Activated CD8-positive, alpha-beta memory T cell treated with anti-CD3 and anti-CD28 coated beads for 1 hour (primary cell): ENCODE results near the gene LMBR1L.
A peak's percentile ranks its signal among the peaks of the same experiment; 100 is the strongest.
"Not testable (repeated sequence)": the region's sequence is repeated elsewhere in the genome, so short reads cannot be mapped to it uniquely, and the experiment has no call there.

Source experiments
- DNase-seq, 2 donors: peaks; one replicate each; pipeline ENCODE4 v3.0.0-alpha.2; 2020; ENCODE audit warnings: low read depth in 1 of 2; ENCODE audit errors: extremely low read depth in 1 of 2

Gene LMBR1L

GRCh38 chr12:49110464-49111155, at the start of gene LMBR1L:
TSS of gene LMBR1L (minus strand) at chr12:49110847. CDS start at chr12:49110555, 292 bp downstream.
- peak; percentile 87 to 93 for DNase-seq

GRCh38 chr12:49160399-49160798, 49.8 kb upstream of the LMBR1L start:
- no peak for DNase-seq

- DNase-seq: no peak
These were observed 43.6 kb upstream of the LMBR1L start for GRCh38 chr12:49154221-49154620.

GRCh38 chr12:49147384-49147783, 36.7 kb upstream of the LMBR1L start:
- DNase-seq: no peak

- no peak for DNase-seq
These were observed 35.8 kb upstream of the LMBR1L start for GRCh38 chr12:49146406-49146805.

- no peak for DNase-seq
These were observed 33.7 kb upstream of the LMBR1L start for GRCh38 chr12:49144384-49144783.

- DNase-seq: no peak
These were observed 28.4 kb upstream of the LMBR1L start for GRCh38 chr12:49138999-49139398.

- DNase-seq: no peak
These were observed 27.9 kb upstream of the LMBR1L start for GRCh38 chr12:49138587-49138986.

GRCh38 chr12:49137476-49137875, 26.8 kb upstream of the LMBR1L start:
- no peak for DNase-seq

DNA sequence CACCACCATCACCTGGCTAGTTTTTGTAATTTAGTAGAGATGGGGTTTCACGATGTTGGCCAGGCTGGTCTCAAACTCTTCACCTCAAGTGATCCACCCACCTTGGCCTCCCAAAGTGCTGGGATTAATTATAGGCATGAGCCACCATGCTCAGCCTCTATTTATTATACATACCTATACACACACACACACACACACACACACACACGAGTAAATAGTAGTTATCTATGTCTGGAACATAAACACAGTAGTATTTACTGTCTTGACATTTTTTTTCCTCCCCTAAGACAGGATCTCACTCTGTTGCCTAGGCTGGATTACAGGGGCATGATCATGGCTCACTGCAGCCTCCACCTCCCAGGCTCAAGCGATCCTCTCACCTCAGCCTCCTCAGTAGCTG, 26.4 kb upstream of the LMBR1L start:
- not testable (repeated sequence) for DNase-seq

- no peak for DNase-seq
These were observed 22.9 kb upstream of the LMBR1L start for GRCh38 chr12:49133590-49133989.

DNA sequence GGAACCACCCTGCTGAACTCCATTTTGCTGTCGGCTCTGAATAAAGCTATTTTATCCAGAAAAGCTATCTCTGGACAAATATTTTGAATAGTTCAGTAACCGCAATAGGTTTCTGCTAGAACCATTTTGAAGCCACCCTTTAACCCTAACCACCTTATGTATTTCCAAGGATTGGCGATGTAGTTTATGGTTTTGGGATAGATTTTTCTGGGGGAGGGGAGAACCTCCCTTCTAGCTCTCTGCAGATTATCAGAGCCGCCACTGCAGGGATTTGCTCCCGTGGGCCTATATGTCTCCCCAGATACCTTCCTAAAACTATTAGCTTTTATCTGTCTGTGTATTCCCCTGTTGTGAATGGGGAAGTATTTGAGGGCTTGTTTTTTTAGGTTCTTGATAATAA, 22.4 kb upstream of the LMBR1L start:
- no peak for DNase-seq

GRCh38 chr12:49131894-49132461, 21.3 kb upstream of the LMBR1L start:
- no peak for DNase-seq

GRCh38 chr12:49131051-49131893, 20.6 kb upstream of the LMBR1L start, which contains the start of gene TUBA1B:
TSS of gene TUBA1B (minus strand) at chr12:49131395. CDS start at chr12:49131300, 95 bp downstream.
- DNase-seq: peak; percentile 82 to 85

DNA sequence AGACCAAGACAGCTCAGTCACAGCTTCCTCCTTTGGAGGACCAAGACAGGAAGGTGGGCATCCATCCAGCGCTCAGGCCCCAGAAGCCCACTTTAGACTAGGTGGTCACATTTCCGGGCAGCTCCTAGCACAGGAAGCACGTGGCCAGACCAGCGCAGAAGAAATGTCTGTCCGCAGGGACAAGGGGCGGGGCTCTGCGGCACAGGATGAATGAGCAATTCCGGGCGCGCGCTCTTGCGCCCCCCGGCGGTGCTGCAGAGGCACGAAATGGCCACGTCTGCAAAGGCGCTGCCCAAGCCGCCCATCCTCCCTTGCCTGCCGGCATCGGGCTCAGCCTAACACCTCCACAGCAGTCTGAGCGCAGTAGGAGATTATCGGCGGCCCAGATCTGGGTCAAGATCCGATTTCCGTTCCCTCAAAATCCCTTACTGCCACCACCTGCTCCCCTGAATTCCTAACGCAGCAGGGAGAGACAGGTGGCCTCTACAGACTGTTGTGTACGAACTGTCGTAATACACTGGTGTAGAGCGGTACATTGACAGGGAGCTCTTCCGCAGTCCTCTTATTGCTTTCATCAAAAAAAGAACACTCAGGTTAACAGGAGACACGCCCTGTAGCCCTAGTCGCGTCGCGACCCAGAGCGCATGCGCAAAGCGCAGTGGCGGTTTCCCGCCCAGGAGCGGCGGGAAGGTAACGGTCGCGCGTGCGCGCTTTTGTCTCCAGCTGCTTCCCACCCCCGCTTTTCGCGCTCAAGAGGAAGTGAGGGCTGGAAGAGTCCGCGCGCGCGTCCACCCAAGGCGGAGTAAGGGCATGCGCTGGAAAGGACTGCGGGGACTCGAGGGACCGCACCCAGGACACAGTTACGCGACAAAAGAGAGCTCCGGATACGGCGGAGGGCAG, 19.8 kb upstream of the LMBR1L start:
- peak; percentile 77 to 86 for DNase-seq

- no peak for DNase-seq
These were observed 18.9 kb upstream of the LMBR1L start for GRCh38 chr12:49129332-49130150.

DNA sequence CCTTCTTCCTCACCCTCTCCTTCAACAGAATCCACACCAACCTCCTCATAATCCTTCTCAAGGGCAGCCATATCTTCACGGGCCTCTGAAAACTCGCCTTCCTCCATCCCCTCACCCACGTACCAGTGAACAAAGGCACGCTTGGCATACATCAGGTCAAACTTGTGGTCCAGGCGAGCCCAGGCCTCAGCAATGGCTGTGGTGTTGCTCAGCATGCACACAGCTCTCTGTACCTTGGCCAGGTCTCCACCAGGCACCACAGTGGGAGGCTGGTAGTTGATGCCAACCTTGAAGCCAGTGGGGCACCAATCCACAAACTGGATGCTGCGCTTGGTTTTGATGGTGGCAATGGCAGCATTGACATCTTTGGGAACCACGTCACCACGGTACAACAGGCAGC, 17.3 kb upstream of the LMBR1L start:
- DNase-seq: not testable (repeated sequence)

DNA sequence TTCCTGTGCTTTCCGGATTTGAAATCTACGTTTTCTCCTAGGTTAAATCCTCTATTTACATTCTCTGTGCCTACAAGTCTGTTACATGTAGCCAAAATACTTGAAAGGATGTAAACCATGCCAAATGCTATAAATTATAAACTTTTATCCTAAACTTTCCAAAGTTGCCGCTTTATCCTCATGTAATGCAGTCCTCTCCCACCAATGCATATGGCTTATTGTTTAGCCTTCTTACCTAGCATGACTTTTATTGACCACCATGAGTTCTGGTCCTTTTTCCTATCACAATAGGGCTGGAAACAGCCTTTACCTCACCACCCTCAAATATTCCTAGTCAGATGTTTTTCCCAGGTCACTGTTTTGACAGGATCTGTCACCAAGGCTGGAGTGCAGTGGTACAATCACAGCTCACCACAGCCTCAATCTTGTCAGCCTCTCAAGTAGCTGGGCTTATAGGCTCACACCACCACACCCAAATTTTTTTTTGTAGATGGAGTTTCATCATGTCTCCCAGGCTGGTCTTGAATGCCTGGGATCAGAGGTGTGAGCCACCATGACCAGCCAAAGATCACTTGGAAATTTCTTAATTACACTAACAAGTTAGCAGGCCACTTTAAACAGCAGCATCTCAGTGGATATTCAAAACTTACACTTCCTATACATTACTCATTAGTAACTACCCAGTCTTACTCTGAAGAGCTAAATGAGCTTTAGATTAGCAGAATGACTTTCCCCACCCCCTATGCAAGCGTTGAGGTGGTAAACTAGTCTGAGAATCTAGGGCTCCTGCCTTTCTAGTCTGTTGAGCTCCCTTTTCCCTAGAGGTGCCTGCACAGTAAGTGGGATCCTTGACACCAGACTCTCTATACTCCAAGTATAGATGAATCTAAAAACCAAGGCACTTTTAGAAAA, 16.5 kb upstream of the LMBR1L start:
- no peak for DNase-seq
